NCI-H146 treated with DMSO at 0.1 percent for 48 hours (cell line): Measurements from ENCODE around the gene RPL18.

Source experiments
- DNase-seq: peaks from one replicate; lab custom pipeline; 2025; ENCODE audit not compliant: unreplicated experiment; lab: John Stamatoyannopoulos, UW

The RPL18 gene

DNA sequence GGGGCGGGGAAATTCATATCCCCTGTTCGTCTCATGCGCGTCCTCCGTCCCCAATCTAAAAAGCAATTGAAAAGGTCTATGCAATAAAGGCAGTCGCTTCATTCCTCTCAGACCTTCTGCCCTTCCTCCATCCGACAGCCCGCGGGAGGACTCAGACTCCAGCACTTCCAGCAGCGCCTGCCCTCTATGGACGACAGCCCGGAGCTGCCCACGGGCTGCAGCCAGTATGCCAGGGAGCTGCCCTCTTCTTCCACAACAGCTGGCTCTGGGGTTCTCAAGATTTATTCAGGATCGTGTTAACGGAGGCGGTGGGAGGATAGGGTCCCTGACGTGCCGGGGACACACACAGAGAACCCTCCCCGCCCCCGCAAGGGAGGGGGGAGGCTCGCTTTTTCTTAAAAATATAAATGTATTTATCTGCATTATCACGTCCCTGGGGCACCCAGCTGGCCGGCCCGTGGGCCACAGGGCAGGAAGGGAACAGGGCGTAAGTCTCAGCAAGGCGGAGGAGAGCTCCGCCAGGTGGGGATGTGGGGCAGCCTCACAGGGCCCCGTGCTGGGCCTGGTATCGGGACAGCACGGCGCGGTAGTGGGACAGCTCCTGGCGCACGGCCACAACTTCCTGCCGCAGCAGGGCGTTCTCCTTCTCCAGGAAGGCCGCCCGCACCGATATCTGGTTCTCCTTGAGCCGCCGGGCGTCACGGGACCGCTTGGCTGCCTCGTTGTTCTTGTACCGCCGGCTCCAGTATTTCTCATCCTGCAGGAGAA lies 11.5 kb upstream of the RPL18 start:
- no peak for DNase-seq

DNA sequence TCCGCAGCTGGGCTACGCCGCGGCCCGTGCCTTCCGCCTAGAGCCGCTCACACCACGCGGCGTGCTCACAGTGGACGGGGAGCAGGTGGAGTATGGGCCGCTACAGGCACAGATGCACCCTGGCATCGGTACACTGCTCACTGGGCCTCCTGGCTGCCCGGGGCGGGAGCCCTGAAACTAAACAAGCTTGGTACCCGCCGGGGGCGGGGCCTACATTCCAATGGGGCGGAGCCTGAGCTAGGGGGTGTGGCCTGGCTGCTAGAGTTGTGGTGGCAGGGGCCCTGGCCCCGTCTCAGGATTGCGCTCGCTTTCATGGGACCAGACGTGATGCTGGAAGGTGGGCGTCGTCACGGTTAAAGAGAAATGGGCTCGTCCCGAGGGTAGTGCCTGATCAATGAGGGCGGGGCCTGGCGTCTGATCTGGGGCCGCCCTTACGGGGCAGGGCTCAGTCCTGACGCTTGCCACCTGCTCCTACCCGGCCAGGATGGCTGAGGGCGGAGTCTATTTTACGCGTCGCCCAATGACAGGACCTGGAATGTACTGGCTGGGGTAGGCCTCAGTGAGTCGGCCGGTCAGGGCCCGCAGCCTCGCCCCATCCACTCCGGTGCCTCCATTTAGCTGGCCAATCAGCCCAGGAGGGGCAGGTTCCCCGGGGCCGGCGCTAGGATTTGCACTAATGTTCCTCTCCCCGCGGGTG lies 10.8 kb upstream of the RPL18 start:
- DNase-seq, result no peak

- no peak for DNase-seq
These were observed 10.3 kb upstream of the RPL18 start for GRCh38 chr19:48629297-48629598.

DNA sequence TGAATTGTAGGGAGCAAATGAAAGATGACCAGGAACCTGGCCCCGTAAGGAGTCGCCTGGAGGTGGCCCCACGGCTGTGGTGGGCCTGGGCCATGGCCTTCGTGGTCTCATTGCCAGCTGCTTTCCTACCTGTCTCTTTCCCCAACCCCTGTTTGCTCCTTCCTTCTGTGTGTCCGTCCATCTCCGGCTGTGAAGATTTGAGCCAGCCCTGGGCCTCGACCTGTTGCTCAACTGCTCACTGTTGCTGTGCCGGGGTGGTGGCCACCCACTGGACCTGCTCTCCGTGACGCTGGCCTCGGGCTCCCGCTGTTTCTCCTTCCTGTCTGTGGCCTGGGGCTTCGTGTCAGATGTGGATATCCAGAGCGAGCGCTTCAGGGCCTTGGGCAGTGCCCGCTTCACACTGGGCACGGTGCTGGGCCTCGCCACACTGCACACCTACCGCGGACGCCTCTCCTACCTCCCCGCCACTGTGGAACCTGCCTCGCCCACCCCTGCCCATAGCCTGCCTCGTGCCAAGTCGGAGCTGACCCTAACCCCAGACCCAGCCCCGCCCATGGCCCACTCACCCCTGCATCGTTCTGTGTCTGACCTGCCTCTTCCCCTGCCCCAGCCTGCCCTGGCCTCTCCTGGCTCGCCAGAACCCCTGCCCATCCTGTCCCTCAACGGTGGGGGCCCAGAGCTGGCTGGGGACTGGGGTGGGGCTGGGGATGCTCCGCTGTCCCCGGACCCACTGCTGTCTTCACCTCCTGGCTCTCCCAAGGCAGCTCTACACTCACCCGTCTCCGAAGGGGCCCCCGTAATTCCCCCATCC lies 9.7 kb upstream of the RPL18 start:
- DNase-seq, result no peak

DNA sequence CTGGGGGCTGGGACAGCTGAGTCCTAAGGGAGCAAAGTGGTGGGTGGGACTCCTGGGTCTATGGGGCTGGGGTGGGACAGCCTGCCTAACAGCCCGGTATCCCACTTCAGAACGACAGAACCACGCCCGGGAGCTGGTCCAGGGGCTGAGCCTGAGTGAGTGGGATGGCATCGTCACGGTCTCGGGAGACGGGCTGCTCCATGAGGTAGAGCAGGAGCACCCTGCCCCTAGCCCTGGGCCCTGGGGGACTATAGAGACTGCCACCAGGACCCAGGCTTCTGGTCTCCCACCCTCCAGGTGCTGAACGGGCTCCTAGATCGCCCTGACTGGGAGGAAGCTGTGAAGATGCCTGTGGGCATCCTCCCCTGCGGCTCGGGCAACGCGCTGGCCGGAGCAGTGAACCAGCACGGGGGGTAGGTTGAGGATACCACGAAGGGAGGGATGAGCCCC lies 8.9 kb upstream of the RPL18 start:
- no peak for DNase-seq

DNA sequence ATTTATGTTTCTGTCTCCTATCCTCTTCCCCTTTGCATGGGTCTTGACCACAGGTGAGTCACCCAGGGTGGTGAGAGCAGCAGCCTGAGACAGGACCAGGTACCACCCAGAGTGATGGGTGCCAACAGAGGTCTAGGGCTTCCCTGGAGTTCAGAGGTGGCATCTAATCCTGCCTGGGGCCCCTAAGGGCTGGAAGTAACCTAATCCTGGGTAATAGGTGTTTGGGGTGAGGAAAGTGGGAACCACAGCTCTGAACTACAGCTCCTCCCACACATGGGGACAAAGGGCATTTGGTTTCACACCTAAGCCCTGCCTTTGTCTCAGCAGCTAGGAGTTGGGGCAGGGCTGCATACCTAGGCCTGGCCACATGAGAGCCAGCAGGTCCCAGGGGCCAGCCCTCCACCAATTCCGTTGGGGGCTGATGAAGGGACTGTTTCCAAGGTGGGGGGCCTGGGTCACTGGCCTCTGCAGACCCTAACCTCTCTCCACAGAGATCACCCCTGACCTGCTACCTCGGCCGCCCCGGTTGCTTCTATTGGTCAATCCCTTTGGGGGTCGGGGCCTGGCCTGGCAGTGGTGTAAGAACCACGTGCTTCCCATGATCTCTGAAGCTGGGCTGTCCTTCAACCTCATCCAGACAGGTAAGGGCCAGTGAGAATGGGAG lies 8.4 kb upstream of the RPL18 start:
- DNase-seq, result no peak

DNA sequence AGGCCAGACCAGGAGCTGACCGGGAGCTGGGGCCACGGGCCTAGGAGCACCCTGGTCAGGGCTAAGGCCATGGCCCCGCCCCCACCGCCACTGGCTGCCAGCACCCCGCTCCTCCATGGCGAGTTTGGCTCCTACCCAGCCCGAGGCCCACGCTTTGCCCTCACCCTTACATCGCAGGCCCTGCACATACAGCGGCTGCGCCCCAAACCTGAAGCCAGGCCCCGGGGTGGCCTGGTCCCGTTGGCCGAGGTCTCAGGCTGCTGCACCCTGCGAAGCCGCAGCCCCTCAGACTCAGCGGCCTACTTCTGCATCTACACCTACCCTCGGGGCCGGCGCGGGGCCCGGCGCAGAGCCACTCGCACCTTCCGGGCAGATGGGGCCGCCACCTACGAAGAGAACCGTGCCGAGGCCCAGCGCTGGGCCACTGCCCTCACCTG lies 6.9 kb upstream of the RPL18 start:
- DNase-seq, result no peak

GRCh38 chr19:48624791-48625723 lies 6.1 kb upstream of the RPL18 start:
- DNase-seq, result peak; percentile 26

- peak; percentile 96 for DNase-seq
These were observed 5.2 kb upstream of the RPL18 start for GRCh38 chr19:48624067-48624594.

GRCh38 chr19:48623556-48624066 lies 4.6 kb upstream of the RPL18 start:
- no peak for DNase-seq

DNA sequence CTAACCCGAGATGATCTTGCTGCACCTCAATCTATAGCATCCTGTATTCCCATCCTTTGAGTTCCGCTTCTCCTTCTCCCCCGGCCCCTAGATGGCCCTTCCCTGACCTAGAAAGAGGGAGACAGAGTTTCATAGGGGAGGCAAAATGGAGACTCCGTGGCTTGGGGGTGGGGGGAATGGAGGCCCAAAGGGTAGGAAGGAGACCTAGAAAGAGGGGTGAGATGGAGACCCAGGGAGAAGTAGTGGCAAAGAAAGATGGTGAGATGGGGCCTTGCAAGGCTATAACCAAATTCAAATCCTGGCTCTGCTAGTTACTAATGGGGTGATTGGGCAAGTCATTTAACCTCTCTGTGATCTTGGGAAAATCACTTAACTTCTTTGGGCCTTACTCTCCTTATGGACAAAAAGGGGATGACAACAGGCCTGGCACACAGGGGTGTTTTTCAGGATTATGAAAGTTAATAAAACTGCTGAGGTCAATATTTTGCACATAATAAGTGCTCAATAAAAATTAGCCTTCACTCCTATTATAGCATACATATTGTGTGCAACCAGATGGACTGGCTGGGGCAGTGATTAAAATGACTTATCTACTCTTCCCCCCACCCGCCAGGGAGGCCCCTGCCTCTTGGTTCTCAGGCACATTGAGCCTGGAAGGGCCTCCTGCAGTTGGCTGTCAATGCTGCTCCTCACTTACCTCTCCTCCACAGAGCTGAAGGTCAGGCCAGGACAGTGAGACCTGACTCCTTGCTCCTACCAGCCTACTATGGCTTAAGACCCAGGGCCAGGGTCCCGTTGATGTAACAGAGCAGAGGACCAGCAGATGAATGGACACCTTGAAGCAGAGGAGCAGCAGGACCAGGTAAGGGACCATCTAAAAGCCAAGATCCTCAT lies 961 bp upstream of the RPL18 start:
- no peak for DNase-seq

GRCh38 chr19:48618278-48618915 lies 581 bp downstream of the RPL18 start:
- DNase-seq, result no peak

DNA sequence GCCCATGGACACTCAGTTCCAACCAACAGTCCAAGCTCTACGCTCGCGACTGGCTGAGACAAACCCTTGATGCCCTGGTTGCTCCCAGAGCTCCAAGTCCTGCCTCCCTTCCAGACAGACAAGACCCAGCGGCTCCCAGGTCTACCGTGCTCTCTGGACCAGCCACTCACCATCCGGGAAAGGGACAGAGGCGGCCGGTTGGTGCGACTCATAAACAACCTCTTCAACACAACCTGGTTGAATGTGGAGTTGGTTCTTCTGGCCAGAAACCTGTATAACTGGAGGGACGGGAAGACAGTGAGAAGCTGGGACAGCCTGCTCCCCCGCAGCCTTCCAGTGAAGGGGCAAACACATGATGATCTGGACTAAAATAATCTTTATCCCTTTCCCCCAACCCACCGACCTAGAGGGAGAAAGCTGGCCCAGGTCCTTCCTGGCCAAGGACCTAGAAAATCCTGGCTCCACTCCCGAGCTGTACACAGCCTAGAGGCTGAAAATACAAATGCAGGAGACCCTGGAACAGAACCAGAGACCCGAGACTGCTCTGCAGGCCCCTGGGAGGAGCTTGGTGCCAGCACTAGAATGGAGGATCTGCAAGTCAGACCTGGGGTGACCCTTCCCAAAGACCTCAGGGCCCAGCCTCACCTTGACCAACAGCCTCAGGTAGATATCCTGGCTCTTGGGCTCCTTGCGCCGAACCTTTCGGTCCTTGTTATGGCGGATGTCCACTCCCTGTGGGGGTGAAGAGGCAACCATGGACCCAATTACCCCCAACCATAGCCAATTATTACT lies 1.6 kb downstream of the RPL18 start:
- no peak for DNase-seq

DNA sequence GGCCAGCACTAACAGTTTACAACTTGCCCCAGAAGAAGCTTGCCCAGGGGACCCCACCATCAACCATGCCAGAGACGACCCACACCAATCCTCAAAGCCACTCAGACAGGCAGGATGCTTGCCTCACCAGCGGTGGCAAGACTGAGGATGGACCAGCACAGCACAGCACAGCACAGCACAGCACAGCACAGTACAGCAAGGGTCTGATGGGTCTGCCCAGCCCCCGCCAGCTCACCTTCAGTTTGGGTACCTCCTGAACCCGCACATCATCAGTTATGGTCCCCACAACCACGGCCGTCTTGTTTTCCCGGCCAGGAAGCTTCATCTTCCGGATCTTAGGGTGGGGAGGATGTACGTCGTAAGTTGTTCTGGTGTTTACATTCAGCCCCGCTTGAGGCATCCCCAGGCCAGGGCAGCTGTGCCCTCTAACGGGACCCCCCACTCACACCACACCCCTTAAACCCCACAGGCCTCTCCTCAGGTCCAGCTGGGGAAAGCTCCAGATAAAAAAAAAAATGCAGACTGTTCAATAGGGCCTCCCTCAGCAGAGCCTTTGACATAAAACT lies 2.4 kb downstream of the RPL18 start:
- no peak for DNase-seq

- DNase-seq, result no peak
These were observed 2.9 kb downstream of the RPL18 start for GRCh38 chr19:48616041-48616436.

- DNase-seq, result no peak
These were observed 3.5 kb downstream of the RPL18 start for GRCh38 chr19:48615231-48616040.
